Progenitor cell of endocrine pancreas (in vitro differentiated cells): ENCODE measurements around the gene TPSD1. TPM values are rescaled to one million over a fixed set of nuclear protein-coding genes. Genes with fewer than 3 reads are reported as not detected.

Source experiments
- DNase-seq: peaks from one replicate; pipeline ENCODE4 v3.0.0; 2021; ENCODE audit warnings: low spot score; ENCODE audit not compliant: unreplicated experiment
- H3K27ac Mint-ChIP-seq: 2 replicates; pipeline ENCODE4 v1.8.0; 2021; ENCODE audit warnings: mild to moderate bottlenecking, moderate library complexity, mixed read lengths
- H3K27me3 Mint-ChIP-seq: 2 replicates; pipeline ENCODE4 v1.8.0; 2021; ENCODE audit warnings: mixed read lengths
- H3K36me3 Mint-ChIP-seq: 2 replicates; pipeline ENCODE4 v1.8.0; 2022; ENCODE audit warnings: mixed read lengths; ENCODE audit not compliant: insufficient read depth
- H3K4me1 Mint-ChIP-seq: 2 replicates; pipeline ENCODE4 v1.8.0; 2021; ENCODE audit warnings: low read depth, mixed read lengths
- H3K4me3 Mint-ChIP-seq: 2 replicates; pipeline ENCODE4 v1.8.0; 2021; ENCODE audit warnings: low read depth, mild to moderate bottlenecking, moderate library complexity, mixed read lengths
- H3K9me3 Mint-ChIP-seq: 2 replicates; pipeline ENCODE4 v1.8.0; 2021; ENCODE audit warnings: low read depth, mixed read lengths
- total RNA-seq: library from RNA; stranded (reverse); gene quantifications from 2 replicates; pipeline ENCODE4 v1.2.1, GENCODE V29; 2021
- TF ChIP-seq, protein P1 (sequence below): fragments of 200-600 bp; sonication (generic); IDR thresholded peaks from one replicate; pipeline ENCODE4 v1.5.0; 2021; ENCODE audit warnings: antibody characterized with exemption, mild to moderate bottlenecking; ENCODE audit not compliant: unreplicated experiment

TPSD1 gene
- total RNA-seq, 1 donor from 2014 or later: not detected

DNA sequence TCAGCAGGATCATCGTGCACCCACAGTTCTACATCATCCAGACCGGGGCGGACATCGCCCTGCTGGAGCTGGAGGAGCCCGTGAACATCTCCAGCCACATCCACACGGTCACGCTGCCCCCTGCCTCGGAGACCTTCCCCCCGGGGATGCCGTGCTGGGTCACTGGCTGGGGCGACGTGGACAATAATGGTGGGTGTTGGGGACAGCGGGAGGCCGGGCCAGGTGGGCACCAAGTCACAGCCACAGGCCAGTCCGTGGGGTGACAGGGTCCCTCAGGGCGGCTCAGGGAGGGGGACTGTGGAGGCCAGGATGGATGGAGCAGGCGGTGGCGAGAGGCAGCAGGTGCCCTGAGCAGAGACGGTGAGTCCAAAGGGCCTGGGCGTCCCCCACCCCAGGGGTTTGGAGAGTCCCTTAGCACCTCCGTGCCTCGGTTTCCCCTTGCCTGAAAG lies 1.0 kb downstream of the TPSD1 start:
- no peak for DNase-seq
- Mint-ChIP-seq H3K4me3 (no peak overlapping the region), H3K36me3 (no peaks in the 10 kb centered on the region), H3K9me3 (no peaks in the 10 kb centered on the region), H3K27ac (no peak overlapping the region), H3K27me3 (peaks cover 14% of the 10 kb centered on the region), H3K4me1 (no peaks in the 10 kb centered on the region)
- TF ChIP-seq, protein P1, sequence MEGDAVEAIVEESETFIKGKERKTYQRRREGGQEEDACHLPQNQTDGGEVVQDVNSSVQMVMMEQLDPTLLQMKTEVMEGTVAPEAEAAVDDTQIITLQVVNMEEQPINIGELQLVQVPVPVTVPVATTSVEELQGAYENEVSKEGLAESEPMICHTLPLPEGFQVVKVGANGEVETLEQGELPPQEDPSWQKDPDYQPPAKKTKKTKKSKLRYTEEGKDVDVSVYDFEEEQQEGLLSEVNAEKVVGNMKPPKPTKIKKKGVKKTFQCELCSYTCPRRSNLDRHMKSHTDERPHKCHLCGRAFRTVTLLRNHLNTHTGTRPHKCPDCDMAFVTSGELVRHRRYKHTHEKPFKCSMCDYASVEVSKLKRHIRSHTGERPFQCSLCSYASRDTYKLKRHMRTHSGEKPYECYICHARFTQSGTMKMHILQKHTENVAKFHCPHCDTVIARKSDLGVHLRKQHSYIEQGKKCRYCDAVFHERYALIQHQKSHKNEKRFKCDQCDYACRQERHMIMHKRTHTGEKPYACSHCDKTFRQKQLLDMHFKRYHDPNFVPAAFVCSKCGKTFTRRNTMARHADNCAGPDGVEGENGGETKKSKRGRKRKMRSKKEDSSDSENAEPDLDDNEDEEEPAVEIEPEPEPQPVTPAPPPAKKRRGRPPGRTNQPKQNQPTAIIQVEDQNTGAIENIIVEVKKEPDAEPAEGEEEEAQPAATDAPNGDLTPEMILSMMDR: no peak

- no peak overlapping the region for H3K4me3 Mint-ChIP-seq
- no peaks in the 10 kb centered on the region for H3K36me3 Mint-ChIP-seq
- no peaks in the 10 kb centered on the region for H3K9me3 Mint-ChIP-seq
- DNase-seq: no peak
- H3K27ac Mint-ChIP-seq: no peak overlapping the region
- peaks cover 20% of the 10 kb centered on the region for H3K27me3 Mint-ChIP-seq
- TF ChIP-seq, protein P1: no peak
- H3K4me1 Mint-ChIP-seq: no peaks in the 10 kb centered on the region
Measured at GRCh38 chr16:1257561-1258224, 1.8 kb downstream of the TPSD1 start.

DNA sequence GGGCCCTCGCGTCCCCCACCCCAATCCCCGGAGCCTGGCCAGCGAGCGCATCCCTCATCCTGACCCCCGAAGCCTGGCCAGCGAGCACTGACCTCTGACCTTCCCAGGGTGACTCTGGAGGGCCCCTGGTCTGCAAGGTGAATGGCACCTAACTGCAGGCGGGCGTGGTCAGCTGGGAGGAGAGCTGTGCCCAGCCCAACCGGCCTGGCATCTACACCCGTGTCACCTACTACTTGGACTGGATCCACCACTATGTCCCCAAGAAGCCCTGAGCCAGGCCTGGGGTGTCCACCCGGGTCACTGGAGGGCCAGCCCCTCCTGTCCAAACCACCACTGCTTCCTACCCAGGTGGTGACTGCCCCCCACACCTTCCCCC lies 2.3 kb downstream of the TPSD1 start:
- Mint-ChIP-seq H3K4me3 (no peak overlapping the region), H3K4me1 (no peaks in the 10 kb centered on the region), H3K27ac (no peak overlapping the region), H3K27me3 (peaks cover 20% of the 10 kb centered on the region), H3K36me3 (no peaks in the 10 kb centered on the region), H3K9me3 (no peaks in the 10 kb centered on the region)
- TF ChIP-seq, protein P1: no peak
- DNase-seq: no peak

- H3K36me3 Mint-ChIP-seq: no peaks in the 10 kb centered on the region
- no peak for DNase-seq
- TF ChIP-seq, protein P1: no peak
- H3K9me3 Mint-ChIP-seq: no peaks in the 10 kb centered on the region
- H3K4me3 Mint-ChIP-seq: no peak overlapping the region
- peaks cover 20% of the 10 kb centered on the region for H3K27me3 Mint-ChIP-seq
- no peaks in the 10 kb centered on the region for H3K4me1 Mint-ChIP-seq
- no peak overlapping the region for H3K27ac Mint-ChIP-seq
Measured at GRCh38 chr16:1258906-1259759, 3.3 kb downstream of the TPSD1 start.

DNA sequence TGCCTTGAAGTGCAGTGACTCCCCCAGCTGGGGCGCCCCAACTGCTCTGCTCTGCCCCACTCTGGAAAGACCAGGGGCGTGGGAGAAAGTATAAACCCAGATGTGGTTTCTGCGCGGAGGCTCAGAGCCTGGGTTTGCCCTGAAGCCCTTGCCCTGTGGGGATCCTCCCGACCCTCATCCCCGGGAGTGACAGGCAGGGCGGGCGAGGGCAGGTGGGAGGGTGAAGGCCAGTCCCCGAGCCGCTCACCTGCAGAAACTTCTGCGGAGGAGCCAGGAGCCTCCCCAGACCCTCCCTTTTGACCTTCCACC lies 3.8 kb downstream of the TPSD1 start:
- no peaks in the 10 kb centered on the region for H3K36me3 Mint-ChIP-seq
- H3K27ac Mint-ChIP-seq: no peak overlapping the region
- no peaks in the 10 kb centered on the region for H3K4me1 Mint-ChIP-seq
- no peak overlapping the region for H3K4me3 Mint-ChIP-seq
- TF ChIP-seq, protein P1: no peak
- peaks cover 20% of the 10 kb centered on the region for H3K27me3 Mint-ChIP-seq
- DNase-seq: no peak
- H3K9me3 Mint-ChIP-seq: no peaks in the 10 kb centered on the region
